Keratinocyte (primary cell): ENCODE results near the gene TMEM176B. TPM values are rescaled to one million over a fixed set of nuclear protein-coding genes. Genes with fewer than 3 reads are reported as not detected.

Source experiments
- DNase-seq: peaks from one replicate; pipeline ENCODE4 v3.0.0-alpha.2; 2011; ENCODE audit warnings: low read depth, missing footprints, low spot score
- FAIRE-seq: peaks from 2 replicates; lab custom pipeline; 2011; peaks lifted over from hg19 to GRCh38; lab: Jason Lieb, UNC
- H2AFZ ChIP-seq: 2 replicates; pipeline ENCODE4 v1.6.0; 2012; ENCODE audit warnings: low read length, control low read depth, inconsistent platforms; ENCODE audit not compliant: control insufficient read depth
- H3K27ac ChIP-seq: 2 replicates; pipeline ENCODE4 v1.5.1; 2011; ENCODE audit warnings: low read length; ENCODE audit not compliant: control insufficient read depth, insufficient read depth
- H3K27me3 ChIP-seq: 3 replicates; pipeline ENCODE4 v1.6.0; 2011; ENCODE audit warnings: low read length; ENCODE audit not compliant: control insufficient read depth, insufficient read depth; ENCODE audit errors: extremely low read depth
- H3K36me3 ChIP-seq, 2 experiments: 2 replicates in 1 of 2; 3 replicates in 1 of 2; pipeline ENCODE4 v1.5.1; 2011; ENCODE audit warnings: low read length in 2 of 2, mild to moderate bottlenecking in 1 of 2; ENCODE audit not compliant: control insufficient read depth in 2 of 2, insufficient read depth in 2 of 2; ENCODE audit errors: extremely low read depth in 1 of 2
- H3K4me1 ChIP-seq: 3 replicates; pipeline ENCODE4 v1.5.1; 2011; ENCODE audit warnings: low read length; ENCODE audit not compliant: control insufficient read depth, insufficient read depth; ENCODE audit errors: extremely low read depth
- H3K4me2 ChIP-seq: 3 replicates; pipeline ENCODE4 v1.6.0; 2011; ENCODE audit warnings: low read depth, low read length; ENCODE audit not compliant: control insufficient read depth, insufficient read depth; ENCODE audit errors: extremely low read depth
- H3K4me3 ChIP-seq, 3 experiments: fragments of 200-600 bp in 1 of 3; sonication (generic) in 1 of 3; 2 replicates in 2 of 3; 3 replicates in 1 of 3; pipeline ENCODE4 v1.5.1; 2011 to 2016; ENCODE audit warnings: low read length in 3 of 3, mild to moderate bottlenecking in 3 of 3, control low read depth in 2 of 3, inconsistent platforms in 1 of 3, low read depth in 1 of 3, mixed read lengths in 1 of 3, mixed run types in 1 of 3, moderate library complexity in 1 of 3; ENCODE audit not compliant: control insufficient read depth in 2 of 3, insufficient read depth in 2 of 3; ENCODE audit errors: extremely low read depth in 1 of 3
- H3K79me2 ChIP-seq: 2 replicates; pipeline ENCODE4 v1.6.0; 2012; ENCODE audit warnings: low read length; ENCODE audit not compliant: control insufficient read depth, insufficient read depth
- H3K9ac ChIP-seq: 3 replicates; pipeline ENCODE4 v1.6.0; 2011; ENCODE audit warnings: low read length; ENCODE audit not compliant: control insufficient read depth, insufficient read depth; ENCODE audit errors: extremely low read depth
- H3K9me1 ChIP-seq: 3 replicates; pipeline ENCODE4 v1.6.0; 2011; ENCODE audit warnings: low read length; ENCODE audit not compliant: control insufficient read depth, insufficient read depth; ENCODE audit errors: extremely low read depth
- H3K9me3 ChIP-seq: 2 replicates; pipeline ENCODE4 v1.5.1; 2012; ENCODE audit warnings: low read depth, low read length; ENCODE audit not compliant: control insufficient read depth
- H4K20me1 ChIP-seq: 3 replicates; pipeline ENCODE4 v1.6.0; 2011; ENCODE audit warnings: low read length; ENCODE audit not compliant: control insufficient read depth, insufficient read depth; ENCODE audit errors: extremely low read depth
- EZH2 ChIP-seq: IDR thresholded peaks from one replicate; pipeline ENCODE4 v1.6.1; 2012; ENCODE audit warnings: inconsistent platforms, mild to moderate bottlenecking, low read length, moderate library complexity
- dilution Hi-C: fragments of 300-500 bp; cut with MboI; formaldehyde crosslinking; loops from one replicate; pipeline ENCODE4 v1.7.0; 2020; ENCODE audit warnings: low sequenced_read_pairs; ENCODE audit not compliant: extremely low pct_ligation_motif_present
- polyA plus RNA-seq, 5 experiments: library from polyadenylated mRNA; depleted of rRNA in 3 of 5; stranded (reverse) in 3 of 5; stranded (forward) in 1 of 5; unstranded in 1 of 5; fragments of >200 nt; gene quantifications; 1 replicate in 1 of 5; 2 replicates in 3 of 5; 3 replicates in 1 of 5; pipeline versions ENCODE4 v1.2.1 to v1.2.3, GENCODE V29; 2011 to 2012; ENCODE audit warnings: missing spikeins in 2 of 5, low read depth in 1 of 5, low replicate concordance in 1 of 5
- TF ChIP-seq, protein P1 (sequence below), 3 experiments: IDR thresholded peaks in 1 of 3; conservative IDR thresholded peaks in 1 of 3; optimal IDR thresholded peaks in 1 of 3; 2 replicates in 2 of 3; 3 replicates in 1 of 3; pipeline versions ENCODE3 to v1.5.1; 2011; ENCODE audit warnings: low read length in 3 of 3, mild to moderate bottlenecking in 3 of 3, moderate library complexity in 2 of 3, control low read depth in 1 of 3, inconsistent platforms in 1 of 3; ENCODE audit not compliant: insufficient read depth in 2 of 3; ENCODE audit errors: extremely low read depth in 1 of 3

Gene TMEM176B
- polyA plus RNA-seq, 1 donor (not counting 4 experiments of a cell fraction or from before 2014, with no cell fraction given): not detected

DNA sequence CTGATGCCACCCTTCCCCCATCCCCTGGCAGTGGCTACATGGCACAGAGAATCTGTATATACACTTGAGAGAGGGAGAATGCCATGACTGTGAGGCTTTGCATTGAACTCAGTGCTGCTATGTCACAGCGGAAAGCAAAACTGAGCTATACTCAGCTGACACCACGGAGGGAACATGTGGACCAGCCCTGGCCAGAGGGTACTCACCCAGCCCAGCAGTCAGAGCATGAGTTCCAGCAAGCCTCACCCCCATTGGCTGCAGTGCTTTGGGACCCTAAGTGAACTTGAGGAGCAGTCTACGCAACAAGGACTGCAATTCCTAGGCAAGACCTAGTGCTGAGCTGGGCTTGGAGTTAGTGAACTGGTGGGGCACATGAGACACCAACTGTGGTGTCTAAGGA is 41.9 kb upstream of the TMEM176B start:
- no peak overlapping the region for H3K4me3 ChIP-seq
- H3K79me2 ChIP-seq: no peaks in the 10 kb centered on the region
- no peaks in the 10 kb centered on the region for H3K27me3 ChIP-seq
- H3K4me2 ChIP-seq: no peak overlapping the region
- no peaks in the 10 kb centered on the region for H3K9me1 ChIP-seq
- TF ChIP-seq, protein P1, sequence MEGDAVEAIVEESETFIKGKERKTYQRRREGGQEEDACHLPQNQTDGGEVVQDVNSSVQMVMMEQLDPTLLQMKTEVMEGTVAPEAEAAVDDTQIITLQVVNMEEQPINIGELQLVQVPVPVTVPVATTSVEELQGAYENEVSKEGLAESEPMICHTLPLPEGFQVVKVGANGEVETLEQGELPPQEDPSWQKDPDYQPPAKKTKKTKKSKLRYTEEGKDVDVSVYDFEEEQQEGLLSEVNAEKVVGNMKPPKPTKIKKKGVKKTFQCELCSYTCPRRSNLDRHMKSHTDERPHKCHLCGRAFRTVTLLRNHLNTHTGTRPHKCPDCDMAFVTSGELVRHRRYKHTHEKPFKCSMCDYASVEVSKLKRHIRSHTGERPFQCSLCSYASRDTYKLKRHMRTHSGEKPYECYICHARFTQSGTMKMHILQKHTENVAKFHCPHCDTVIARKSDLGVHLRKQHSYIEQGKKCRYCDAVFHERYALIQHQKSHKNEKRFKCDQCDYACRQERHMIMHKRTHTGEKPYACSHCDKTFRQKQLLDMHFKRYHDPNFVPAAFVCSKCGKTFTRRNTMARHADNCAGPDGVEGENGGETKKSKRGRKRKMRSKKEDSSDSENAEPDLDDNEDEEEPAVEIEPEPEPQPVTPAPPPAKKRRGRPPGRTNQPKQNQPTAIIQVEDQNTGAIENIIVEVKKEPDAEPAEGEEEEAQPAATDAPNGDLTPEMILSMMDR (optimal IDR thresholded peaks at IDR 0.05 in 1 of 3, IDR thresholded peaks at IDR 0.05 in 1 of 3, conservative IDR thresholded peaks at IDR 0.05 in 1 of 3; ENCODE audit: extremely low read depth in 1 of 3, insufficient read depth in 2 of 3, low read length in 3 of 3): no peak
- TF ChIP-seq EZH2: no peak
- DNase-seq (no peak), FAIRE-seq (no peak)
- H4K20me1 ChIP-seq: no peaks in the 10 kb centered on the region
- dilution Hi-C loops: no loop called here
- no peak overlapping the region for H3K9ac ChIP-seq
- H3K9me3 ChIP-seq: no peaks in the 10 kb centered on the region
- H3K36me3 ChIP-seq: no peaks in the 10 kb centered on the region
- H2AFZ ChIP-seq: no peak overlapping the region
- no peak overlapping the region for H3K27ac ChIP-seq
- no peaks in the 10 kb centered on the region for H3K4me1 ChIP-seq

DNA sequence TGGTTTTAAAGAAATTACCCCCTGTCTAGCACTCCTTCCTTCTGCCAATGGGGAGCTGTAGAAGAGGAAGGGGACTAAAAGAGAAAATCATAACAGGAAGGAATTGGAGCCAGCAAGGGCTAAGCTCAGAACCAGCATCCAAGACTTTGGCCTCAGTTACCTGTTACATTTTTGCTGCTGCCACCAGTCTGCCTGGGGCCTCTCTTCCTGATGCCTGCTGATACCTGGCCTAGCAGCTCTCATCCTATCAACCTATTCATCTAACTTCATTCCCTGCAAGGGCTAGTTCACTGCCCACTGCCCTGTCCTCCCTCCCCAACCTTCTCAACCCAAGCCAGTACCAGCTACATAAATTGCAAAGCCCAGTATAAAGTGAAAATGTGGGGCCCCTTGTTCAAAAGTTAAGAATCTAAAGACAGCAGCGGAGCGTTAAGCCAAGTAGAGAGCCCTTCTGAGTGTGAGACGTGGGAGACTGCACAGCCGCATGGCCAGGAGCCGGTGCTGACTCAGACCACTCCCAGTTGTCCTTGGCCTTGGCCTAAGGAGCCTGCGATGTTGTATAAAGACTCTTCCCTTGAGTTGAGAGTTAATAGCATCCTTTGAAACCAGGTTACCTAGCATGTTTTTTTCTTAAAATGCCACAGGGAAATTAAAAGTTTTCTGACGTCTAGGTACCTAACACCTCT is 38.9 kb upstream of the TMEM176B start:
- dilution Hi-C loops: no loop called here
- Histone ChIP-seq H3K4me3 (no peak overlapping the region), H3K4me1 (no peaks in the 10 kb centered on the region), H3K9ac (no peak overlapping the region), H3K27ac (no peak overlapping the region), H3K27me3 (no peaks in the 10 kb centered on the region), H2AFZ (no peak overlapping the region), H3K36me3 (no peaks in the 10 kb centered on the region), H4K20me1 (no peaks in the 10 kb centered on the region), H3K79me2 (no peaks in the 10 kb centered on the region), H3K9me1 (no peaks in the 10 kb centered on the region), H3K4me2 (no peak overlapping the region), H3K9me3 (no peaks in the 10 kb centered on the region)
- TF ChIP-seq, protein P1 (optimal IDR thresholded peaks at IDR 0.05 in 1 of 3, IDR thresholded peaks at IDR 0.05 in 1 of 3, conservative IDR thresholded peaks at IDR 0.05 in 1 of 3; ENCODE audit: extremely low read depth in 1 of 3, insufficient read depth in 2 of 3, low read length in 3 of 3): no peak
- TF ChIP-seq EZH2: no peak
- FAIRE-seq (no peak), DNase-seq (no peak)
